PC-3 (cell line): ENCODE results near the gene KDELR3. TPM values are rescaled to one million over a fixed set of nuclear protein-coding genes. Genes with fewer than 3 reads are reported as not detected.

Experiments
- ATAC-seq: fragments of 200-7000 bp; cut with Tn5 transposase; 2 replicates; pipeline ENCODE4 v1.9.1; 2020; ENCODE audit warnings: mild to moderate bottlenecking, moderate library complexity
- BruUV-seq: library from RNA; stranded (reverse); fragments of 400-500 nt; replicated peaks from 2 replicates; lab custom pipeline; 2021; lab: Mats Ljungman, UMichigan
- CTCF ChIA-PET: fragments of 300-600 bp; sonication (Branson Sonifier 250); formaldehyde crosslinking; loops from one replicate; lab custom pipeline; 2022; ENCODE audit warnings: antibody characterized with exemption; lab: Charles Lee
- POLR2A ChIA-PET: fragments of 300-600 bp; sonication (Branson Sonifier 250); formaldehyde crosslinking; loops from one replicate; lab custom pipeline; 2022; ENCODE audit warnings: antibody characterized with exemption; ENCODE audit not compliant: unreplicated experiment; lab: Charles Lee
- DNase-seq: peaks from one replicate; pipeline ENCODE4 v3.0.0-alpha.2; 2015
- H2AFZ ChIP-seq: fragments of 300-600 bp; sonication (generic); 2 replicates; pipeline ENCODE4 v1.6.0; 2016; ENCODE audit warnings: antibody characterized with exemption, low read length
- H3F3A ChIP-seq: fragments of 300-600 bp; sonication (generic); one replicate; pipeline ENCODE4 v1.6.0; 2017; ENCODE audit warnings: antibody characterized with exemption, low read length, control low read depth, mild to moderate bottlenecking; ENCODE audit not compliant: unreplicated experiment
- H3K27ac ChIP-seq: fragments of 300-600 bp; sonication (generic); 2 replicates; pipeline ENCODE4 v1.5.1; 2016; ENCODE audit warnings: mild to moderate bottlenecking, low read length
- H3K27me3 ChIP-seq: fragments of 300-600 bp; sonication (generic); 2 replicates; pipeline ENCODE4 v1.6.1; 2016; ENCODE audit warnings: low read length, mixed read lengths
- H3K36me3 ChIP-seq: fragments of 300-600 bp; sonication (generic); 2 replicates; pipeline ENCODE4 v1.6.1; 2016; ENCODE audit warnings: low read depth, mixed run types, low read length, mixed read lengths
- H3K4me1 ChIP-seq: fragments of 300-600 bp; sonication (generic); 2 replicates; pipeline ENCODE4 v1.5.1; 2016; ENCODE audit warnings: low read length; ENCODE audit not compliant: insufficient read depth
- H3K4me2 ChIP-seq: fragments of 300-600 bp; sonication (generic); 2 replicates; pipeline ENCODE4 v1.6.0; 2016; ENCODE audit warnings: low read length
- H3K4me3 ChIP-seq: fragments of 300-600 bp; sonication (generic); 2 replicates; pipeline ENCODE4 v1.5.1; 2016; ENCODE audit warnings: mild to moderate bottlenecking, low read length, mixed read lengths
- H3K79me2 ChIP-seq: fragments of 300-600 bp; sonication (generic); 2 replicates; pipeline ENCODE4 v1.6.1; 2017; ENCODE audit warnings: low read length, mixed read lengths
- H3K9ac ChIP-seq: fragments of 300-600 bp; sonication (generic); 2 replicates; pipeline ENCODE4 v1.6.0; 2016; ENCODE audit warnings: mild to moderate bottlenecking, low read length
- H3K9me2 ChIP-seq: fragments of 300-600 bp; sonication (generic); replicated peaks from 2 replicates; pipeline ENCODE4 v1.6.1; 2016; ENCODE audit warnings: mixed run types, low read length, mixed read lengths
- H3K9me3 ChIP-seq: fragments of 300-600 bp; sonication (generic); 2 replicates; pipeline ENCODE4 v1.6.1; 2016; ENCODE audit warnings: low read length, mixed read lengths
- H4K20me1 ChIP-seq: fragments of 300-600 bp; sonication (generic); 2 replicates; pipeline ENCODE4 v1.6.1; 2016; ENCODE audit warnings: low read length, mixed read lengths
- EZH2 ChIP-seq: fragments of 300-600 bp; sonication (generic); IDR thresholded peaks from one replicate; pipeline ENCODE4 v1.6.1; 2017; ENCODE audit warnings: antibody characterized with exemption, mild to moderate bottlenecking, low read length; ENCODE audit not compliant: unreplicated experiment
- EZH2phosphoT487 ChIP-seq: fragments of 300-600 bp; sonication (generic); IDR thresholded peaks from 2 replicates; pipeline ENCODE4 v1.6.1; 2018; ENCODE audit warnings: mild to moderate bottlenecking, antibody characterized with exemption, low read length, borderline replicate concordance
- intact Hi-C: fragments of 100-400 bp; cut with micrococcal nuclease; formaldehyde crosslinking; loops from 2 replicates; pipeline ENCODE4 v1.9.0; 2023
- total RNA-seq: library from RNA; depleted of rRNA; stranded (reverse); fragments of >200 nt; gene quantifications from 2 replicates; pipeline ENCODE4 v1.2.3, GENCODE V29; 2014
- TF ChIP-seq, protein P1 (sequence below): fragments of 300-600 bp; sonication (generic); conservative IDR thresholded peaks from 2 replicates; pipeline ENCODE4 v1.5.1; 2017; ENCODE audit warnings: antibody characterized with exemption, low read depth, mild to moderate bottlenecking, low read length

Gene KDELR3
- total RNA-seq, 1 experiment from 2014 or later = 17.7 TPM

DNA sequence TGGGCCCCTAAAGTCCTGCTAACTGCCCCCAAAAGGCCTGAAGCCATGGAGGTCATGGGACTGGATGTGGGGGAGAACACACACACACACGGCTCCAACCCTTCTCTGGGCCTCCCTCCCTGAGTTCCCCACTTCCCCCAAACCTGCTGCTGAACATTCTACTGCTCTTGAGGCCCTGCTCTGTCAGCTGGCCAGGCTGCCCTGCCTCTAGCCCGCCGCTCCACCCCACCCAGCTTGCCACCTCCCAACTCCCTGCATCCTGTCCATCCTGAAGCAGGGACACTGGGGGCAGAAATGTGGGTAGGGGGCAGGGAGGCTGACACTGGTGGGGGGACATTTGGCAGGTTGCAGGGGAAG lies 13.9 kb upstream of the KDELR3 start:
- no TSS peak for BruUV-seq
- Histone ChIP-seq H2AFZ (no peak overlapping the region), H3K4me2 (no peak overlapping the region), H3K27ac (no peak overlapping the region), H3K4me1 (no peaks in the 10 kb centered on the region), H3K36me3 (no peaks in the 10 kb centered on the region), H3K9ac (no peak overlapping the region), H3K79me2 (no peaks in the 10 kb centered on the region), H4K20me1 (no peaks in the 10 kb centered on the region), H3F3A (no peaks in the 10 kb centered on the region), H3K9me3 (no peaks in the 10 kb centered on the region), H3K4me3 (no peak overlapping the region), H3K27me3 (peaks cover 10% of the 10 kb centered on the region), H3K9me2 (no peaks in the 10 kb centered on the region)
- CTCF ChIA-PET = no interaction called here
- intact Hi-C loops = no loop called here
- no peak for TF ChIP-seq EZH2
- TF ChIP-seq, protein P1, sequence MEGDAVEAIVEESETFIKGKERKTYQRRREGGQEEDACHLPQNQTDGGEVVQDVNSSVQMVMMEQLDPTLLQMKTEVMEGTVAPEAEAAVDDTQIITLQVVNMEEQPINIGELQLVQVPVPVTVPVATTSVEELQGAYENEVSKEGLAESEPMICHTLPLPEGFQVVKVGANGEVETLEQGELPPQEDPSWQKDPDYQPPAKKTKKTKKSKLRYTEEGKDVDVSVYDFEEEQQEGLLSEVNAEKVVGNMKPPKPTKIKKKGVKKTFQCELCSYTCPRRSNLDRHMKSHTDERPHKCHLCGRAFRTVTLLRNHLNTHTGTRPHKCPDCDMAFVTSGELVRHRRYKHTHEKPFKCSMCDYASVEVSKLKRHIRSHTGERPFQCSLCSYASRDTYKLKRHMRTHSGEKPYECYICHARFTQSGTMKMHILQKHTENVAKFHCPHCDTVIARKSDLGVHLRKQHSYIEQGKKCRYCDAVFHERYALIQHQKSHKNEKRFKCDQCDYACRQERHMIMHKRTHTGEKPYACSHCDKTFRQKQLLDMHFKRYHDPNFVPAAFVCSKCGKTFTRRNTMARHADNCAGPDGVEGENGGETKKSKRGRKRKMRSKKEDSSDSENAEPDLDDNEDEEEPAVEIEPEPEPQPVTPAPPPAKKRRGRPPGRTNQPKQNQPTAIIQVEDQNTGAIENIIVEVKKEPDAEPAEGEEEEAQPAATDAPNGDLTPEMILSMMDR = no peak
- TF ChIP-seq EZH2phosphoT487 = no peak
- DNase-seq (no peak), ATAC-seq (no peak)
- POLR2A ChIA-PET = no interaction called here

GRCh38 chr22:38454353-38455075 lies 13.4 kb upstream of the KDELR3 start:
- Histone ChIP-seq H2AFZ (no peak overlapping the region), H3K4me1 (no peaks in the 10 kb centered on the region), H3K27ac (no peak overlapping the region), H4K20me1 (no peaks in the 10 kb centered on the region), H3K79me2 (no peaks in the 10 kb centered on the region), H3K4me3 (no peak overlapping the region), H3F3A (no peaks in the 10 kb centered on the region), H3K9ac (no peak overlapping the region), H3K9me2 (no peaks in the 10 kb centered on the region), H3K9me3 (no peaks in the 10 kb centered on the region), H3K36me3 (no peaks in the 10 kb centered on the region), H3K27me3 (peaks cover 10% of the 10 kb centered on the region), H3K4me2 (no peak overlapping the region)
- DNase-seq (no peak), ATAC-seq (no peak)
- CTCF ChIA-PET = no interaction called here
- BruUV-seq = no TSS peak
- TF ChIP-seq EZH2 (no peak), EZH2phosphoT487 (no peak)
- TF ChIP-seq, protein P1 = no peak
- intact Hi-C loops = no loop called here
- POLR2A ChIA-PET = no interaction called here

DNA sequence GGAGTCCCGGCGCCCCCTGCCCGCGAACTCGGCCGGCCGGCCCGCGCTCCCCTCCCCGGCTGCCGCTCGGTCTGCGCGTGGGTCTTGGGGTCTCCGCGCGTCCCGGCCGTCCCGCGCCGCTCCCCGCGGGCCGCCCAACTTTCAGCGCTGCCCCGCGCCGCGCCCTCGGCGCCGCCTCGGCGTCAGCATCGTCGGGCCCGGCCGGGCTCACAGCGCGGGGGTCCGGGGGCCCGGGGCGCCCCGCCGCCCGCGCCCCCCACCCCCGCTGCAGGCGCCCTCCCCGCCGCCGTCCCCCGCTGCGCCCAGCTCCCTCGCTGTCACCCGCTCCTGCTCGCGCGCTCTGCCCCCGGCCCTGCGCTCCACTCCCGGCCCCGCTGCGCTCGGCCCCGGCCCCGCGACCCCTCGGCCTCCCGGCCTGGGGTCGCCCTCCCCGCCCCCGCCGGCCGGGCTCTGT lies 12.8 kb upstream of the KDELR3 start, which contains the start of gene KCNJ4:
Gene KCNJ4, minus strand, starts transcription at position 124 of the 454 bp plus-strand sequence. CDS start 27,067 bp downstream, outside the sequence.
- no peaks in the 10 kb centered on the region for H3K36me3 ChIP-seq
- H3F3A ChIP-seq = no peaks in the 10 kb centered on the region
- TF ChIP-seq EZH2phosphoT487 (no peak), EZH2 (no peak)
- TF ChIP-seq, protein P1 = no peak
- H3K4me1 ChIP-seq = no peaks in the 10 kb centered on the region
- H3K27ac ChIP-seq = no peak within 1 kb of the TSS
- POLR2A ChIA-PET = no interaction called here
- H3K4me2 ChIP-seq = peak within 1 kb of the TSS; percentile 26; the same call in 1 of the 2 replicates
- CTCF ChIA-PET = no interaction called here
- H3K27me3 ChIP-seq = peaks cover 10% of the 10 kb centered on the region
- H3K9ac ChIP-seq = no peak within 1 kb of the TSS
- ATAC-seq = no peak
- H3K9me2 ChIP-seq = no peaks in the 10 kb centered on the region
- no peaks in the 10 kb centered on the region for H3K79me2 ChIP-seq
- no peaks in the 10 kb centered on the region for H3K9me3 ChIP-seq
- intact Hi-C loops = no loop called here
- no TSS peak for BruUV-seq
- DNase-seq = no peak
- no peak within 1 kb of the TSS for H3K4me3 ChIP-seq
- no peaks in the 10 kb centered on the region for H4K20me1 ChIP-seq
- no peak within 1 kb of the TSS for H2AFZ ChIP-seq
